Fibroblast of villous mesenchyme (primary cell): ENCODE data around the gene CDH11. TPM values are rescaled to one million over a fixed set of nuclear protein-coding genes. Genes with fewer than 3 reads are reported as not detected.

Experiments
- DNase-seq: peaks from one replicate; pipeline ENCODE4 v3.0.0-alpha.2; 2010; ENCODE audit warnings: low read depth
- H3K4me3 ChIP-seq: 2 replicates; pipeline ENCODE4 v1.5.1; 2011; ENCODE audit warnings: low read depth, mild to moderate bottlenecking, low read length
- total RNA-seq: library from RNA; depleted of rRNA; stranded (reverse); fragments of >200 nt; gene quantifications from 2 replicates; pipeline ENCODE4 v1.2.3, GENCODE V29; 2012
- TF ChIP-seq, protein P1 (sequence below): IDR thresholded peaks from 2 replicates; pipeline ENCODE4 v1.5.1; 2012; ENCODE audit warnings: low read depth, mild to moderate bottlenecking, low read length; ENCODE audit not compliant: insufficient read depth

CDH11 gene
- total RNA-seq, 1 donor: 290 TPM

DNA sequence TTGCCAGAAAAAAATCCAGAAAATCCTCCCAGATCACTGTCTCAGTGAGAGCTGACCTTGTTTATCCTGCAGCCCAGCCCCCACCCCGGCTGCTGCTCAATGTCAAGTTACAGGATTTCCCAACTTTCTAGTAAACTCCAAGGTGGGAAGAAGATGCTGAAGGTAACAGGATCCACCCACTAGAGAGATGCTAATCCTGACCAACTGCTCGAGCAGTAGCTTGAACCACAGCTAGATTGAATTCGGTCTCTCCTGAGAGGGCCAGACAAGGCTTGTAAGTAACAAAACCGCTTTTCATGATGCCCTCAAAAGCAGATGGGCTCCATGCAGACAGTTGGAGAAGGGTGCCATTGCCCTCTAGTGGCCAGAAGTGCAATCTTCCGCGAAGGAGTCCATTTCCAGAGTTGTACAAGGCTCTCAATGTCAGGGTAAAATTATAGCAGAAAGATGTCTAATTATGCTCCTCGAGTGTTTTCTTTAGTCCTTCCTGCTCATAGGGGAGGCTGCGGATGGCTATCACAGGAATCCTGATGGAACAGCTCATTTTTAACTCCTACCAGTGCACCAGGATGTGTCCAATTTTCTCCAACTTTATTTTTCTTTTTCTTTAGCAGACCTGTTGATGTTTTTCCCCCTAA, 3.9 kb downstream of the CDH11 start:
- peak; percentile 90 for DNase-seq
- H3K4me3 ChIP-seq: peak overlapping the region; percentile 32
- TF ChIP-seq, protein P1, sequence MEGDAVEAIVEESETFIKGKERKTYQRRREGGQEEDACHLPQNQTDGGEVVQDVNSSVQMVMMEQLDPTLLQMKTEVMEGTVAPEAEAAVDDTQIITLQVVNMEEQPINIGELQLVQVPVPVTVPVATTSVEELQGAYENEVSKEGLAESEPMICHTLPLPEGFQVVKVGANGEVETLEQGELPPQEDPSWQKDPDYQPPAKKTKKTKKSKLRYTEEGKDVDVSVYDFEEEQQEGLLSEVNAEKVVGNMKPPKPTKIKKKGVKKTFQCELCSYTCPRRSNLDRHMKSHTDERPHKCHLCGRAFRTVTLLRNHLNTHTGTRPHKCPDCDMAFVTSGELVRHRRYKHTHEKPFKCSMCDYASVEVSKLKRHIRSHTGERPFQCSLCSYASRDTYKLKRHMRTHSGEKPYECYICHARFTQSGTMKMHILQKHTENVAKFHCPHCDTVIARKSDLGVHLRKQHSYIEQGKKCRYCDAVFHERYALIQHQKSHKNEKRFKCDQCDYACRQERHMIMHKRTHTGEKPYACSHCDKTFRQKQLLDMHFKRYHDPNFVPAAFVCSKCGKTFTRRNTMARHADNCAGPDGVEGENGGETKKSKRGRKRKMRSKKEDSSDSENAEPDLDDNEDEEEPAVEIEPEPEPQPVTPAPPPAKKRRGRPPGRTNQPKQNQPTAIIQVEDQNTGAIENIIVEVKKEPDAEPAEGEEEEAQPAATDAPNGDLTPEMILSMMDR: peak; percentile 96

DNA sequence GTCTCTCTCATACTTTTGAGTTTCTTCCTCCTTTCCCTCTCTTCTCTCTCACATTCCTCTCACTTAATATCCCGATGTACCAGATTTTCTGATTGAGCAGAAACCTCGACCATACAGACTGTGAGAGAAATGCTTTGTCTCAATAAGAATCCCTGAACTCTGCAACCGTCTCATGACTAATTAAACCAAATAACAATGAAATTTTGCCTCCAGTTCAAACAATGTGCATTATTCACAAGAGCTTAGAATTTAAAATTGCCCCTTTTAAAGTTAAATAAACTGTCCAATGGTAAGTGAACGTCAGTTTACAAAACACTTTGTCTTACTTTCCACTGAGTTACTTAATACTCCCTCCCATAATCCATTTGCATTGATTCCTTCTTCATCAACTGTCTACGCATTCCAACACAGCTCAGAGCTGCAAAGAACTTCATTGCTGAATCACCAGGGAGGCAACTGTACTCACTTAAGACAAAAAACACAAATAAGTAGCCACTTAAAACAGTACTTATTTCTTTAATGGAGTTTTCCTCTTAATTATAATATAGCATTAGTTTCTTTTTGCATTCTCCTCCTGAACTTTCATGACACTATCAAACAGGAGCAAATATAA, 4.9 kb downstream of the CDH11 start:
- TF ChIP-seq, protein P1: no peak
- H3K4me3 ChIP-seq: no peak overlapping the region
- DNase-seq: peak; percentile 45

DNA sequence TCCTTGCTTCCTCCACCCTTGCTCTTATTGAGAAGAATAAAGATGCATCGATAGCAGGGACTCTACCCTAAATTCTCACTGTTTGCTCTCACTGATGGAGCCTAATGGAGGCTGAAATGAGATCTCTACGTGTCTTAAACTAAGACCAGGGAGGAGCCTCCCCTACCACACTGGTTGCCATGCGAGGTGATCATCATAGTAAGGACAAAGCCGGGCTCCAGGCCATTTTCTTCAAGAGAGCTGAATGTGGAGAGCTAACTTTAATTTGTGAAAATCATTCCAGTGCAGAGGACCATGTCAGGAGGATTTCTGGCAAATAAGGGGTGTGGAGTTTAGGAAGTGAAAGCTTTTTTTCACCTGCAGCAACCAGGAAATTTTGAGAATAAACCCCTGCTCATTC, 5.6 kb downstream of the CDH11 start:
- DNase-seq: no peak
- TF ChIP-seq, protein P1: no peak
- H3K4me3 ChIP-seq: no peak overlapping the region

DNA sequence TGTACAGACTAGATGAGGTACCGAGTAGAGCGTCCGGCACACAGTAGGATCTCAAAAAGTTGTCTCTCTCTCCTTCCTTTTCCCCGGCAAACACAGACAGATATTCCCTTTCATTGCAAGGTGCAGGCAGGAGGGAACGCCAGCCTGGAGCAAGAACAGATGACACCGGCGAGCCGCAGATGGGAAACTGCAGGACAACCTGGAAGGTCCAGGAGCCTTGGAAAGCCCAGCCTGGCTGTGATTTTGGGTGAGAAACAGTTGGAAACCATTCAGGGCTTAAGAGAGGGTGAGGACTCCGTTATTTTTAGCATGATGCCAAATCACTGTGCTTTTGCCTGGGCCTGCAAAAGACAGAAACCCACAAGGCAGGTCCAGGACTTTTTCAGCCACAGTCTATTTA, 7.3 kb downstream of the CDH11 start:
- DNase-seq: no peak
- no peak overlapping the region for H3K4me3 ChIP-seq
- TF ChIP-seq, protein P1: no peak

DNA sequence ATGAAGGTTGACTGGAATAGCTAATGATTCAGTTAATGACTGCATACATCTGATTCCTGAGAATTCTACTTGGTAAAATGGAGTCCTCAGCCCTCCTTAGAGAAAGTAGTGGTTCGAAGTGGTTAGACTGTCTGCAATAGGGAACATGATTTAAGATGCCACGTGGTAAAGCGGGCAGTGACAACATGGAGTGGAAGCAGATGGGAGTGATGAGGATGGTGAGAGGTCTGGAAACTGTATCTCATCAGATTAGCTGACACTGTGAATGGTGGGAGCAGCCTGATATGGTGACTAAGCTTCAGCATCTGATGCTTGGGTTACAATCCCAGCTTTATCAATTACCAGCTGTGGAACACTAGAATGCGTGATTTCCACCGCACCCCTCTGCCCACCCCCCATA, 8.4 kb downstream of the CDH11 start:
- TF ChIP-seq, protein P1: no peak
- DNase-seq: peak; percentile 28
- H3K4me3 ChIP-seq: no peak overlapping the region

DNA sequence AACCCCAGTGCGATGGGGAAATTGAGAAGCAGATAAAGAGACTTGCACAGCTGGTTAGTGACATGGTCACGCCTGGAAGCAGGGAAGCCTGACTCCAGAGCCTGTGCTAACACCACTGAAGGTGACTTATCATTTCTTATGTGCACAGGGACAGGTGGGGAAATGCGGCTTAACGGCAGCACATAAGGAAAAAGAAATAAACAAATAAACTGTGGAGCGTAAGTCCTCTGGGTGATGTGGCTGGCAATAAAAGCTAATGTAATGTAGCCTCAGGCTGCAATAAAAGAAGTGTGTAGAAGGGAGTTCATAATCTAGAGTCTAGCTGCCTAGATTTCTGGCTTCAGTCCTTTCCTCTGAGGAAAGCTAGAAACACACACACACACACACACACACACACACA, 10.6 kb downstream of the CDH11 start:
- peak; percentile 54 for DNase-seq
- H3K4me3 ChIP-seq: no peak overlapping the region
- TF ChIP-seq, protein P1: no peak
